ENCODE results near the gene SSX4B. TPM values are rescaled to one million over a fixed set of nuclear protein-coding genes. Genes with fewer than 3 reads are reported as not detected.
A peak's percentile ranks its signal among the peaks of the same experiment; 100 is the strongest.
"Not testable (repeated sequence)": the region's sequence is repeated elsewhere in the genome, so short reads cannot be mapped to it uniquely, and the experiment has no call there.

SSX4B gene
- total RNA-seq, 4 donors from 2014 or later, result not detected

DNA sequence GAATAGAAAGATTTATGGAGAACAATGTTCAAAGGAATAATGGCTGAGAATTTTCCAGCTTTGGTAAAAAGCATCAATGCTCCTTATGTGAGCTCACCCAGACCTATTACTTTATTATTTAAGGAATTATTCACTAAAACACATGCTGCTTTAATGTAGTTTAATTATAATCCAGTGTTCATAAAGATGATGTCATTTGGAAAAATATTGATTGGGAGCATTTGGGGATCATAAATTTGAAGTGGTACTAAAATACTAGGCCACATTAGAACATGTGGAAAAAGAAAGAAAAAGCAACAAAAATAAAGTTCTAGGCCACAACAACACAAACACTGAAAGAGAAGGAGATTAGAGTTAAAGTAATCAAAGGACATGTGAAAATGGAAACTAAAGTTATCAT, 38.3 kb upstream of the SSX4B start:
- no peak for TF ChIP-seq CTCF (IDR thresholded peaks at IDR 0.05)
- ATAC-seq (ENCODE audit: low FRiP score) (no peak), DNase-seq (ENCODE audit: low spot score) (no peak)

GRCh38 chrX:48447201-48447600, 35.4 kb upstream of the SSX4B start:
- DNase-seq (ENCODE audit: low spot score); ATAC-seq (ENCODE audit: low FRiP score): not testable (repeated sequence)

DNA sequence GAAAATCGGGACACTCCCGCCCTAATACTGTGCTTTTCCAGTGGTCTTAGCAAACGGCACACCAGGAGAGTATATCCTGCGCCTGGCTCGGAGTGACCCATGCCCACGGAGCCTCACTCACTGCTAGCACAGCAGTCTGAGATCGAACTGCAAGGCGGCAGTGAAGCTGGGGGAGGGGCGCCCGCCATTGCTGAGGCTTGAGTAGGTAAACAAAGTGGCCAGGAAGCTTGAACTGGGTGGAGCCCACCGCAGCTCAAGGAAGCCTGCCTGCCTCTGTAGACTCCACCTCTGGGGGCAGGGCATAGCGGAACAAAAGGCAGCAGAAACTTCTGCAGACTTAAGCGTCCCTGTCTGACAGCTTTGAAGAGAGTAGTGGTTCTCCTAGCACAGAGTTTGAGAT, 22.0 kb upstream of the SSX4B start:
- not testable (repeated sequence) for DNase-seq (ENCODE audit: low spot score); ATAC-seq (ENCODE audit: low FRiP score)

- ATAC-seq (ENCODE audit: low FRiP score), result not testable (repeated sequence)
These were observed 18.4 kb upstream of the SSX4B start for GRCh38 chrX:48430166-48430565.

DNA sequence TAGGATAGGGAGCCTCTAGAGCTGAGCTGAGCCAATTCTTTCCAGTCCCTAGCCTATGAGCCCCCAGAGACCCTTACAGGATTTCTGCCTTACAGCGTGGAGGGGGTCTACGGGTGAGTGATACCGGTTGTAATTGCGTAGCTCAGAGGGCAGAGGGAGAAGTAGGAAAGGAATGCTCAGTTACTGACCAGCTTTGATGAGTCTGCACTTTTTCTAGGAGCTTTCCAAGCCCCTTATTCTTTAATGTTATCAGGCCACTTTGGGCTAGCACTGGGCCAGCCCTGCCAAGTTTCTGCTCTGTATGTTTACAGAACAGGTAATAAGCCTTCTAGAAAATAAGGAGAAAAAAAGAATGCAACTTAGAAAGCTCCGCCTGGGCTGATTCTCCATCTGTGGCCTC, 17.8 kb upstream of the SSX4B start:
- ATAC-seq (ENCODE audit: low FRiP score), result not testable (repeated sequence)

More at GRCh38 chrX:48430166-48430565, 18.4 kb upstream of the SSX4B start:
- DNase-seq (ENCODE audit: low spot score), result not testable (repeated sequence)

GRCh38 chrX:48427027-48427716, 15.4 kb upstream of the SSX4B start:
- not testable (repeated sequence) for ATAC-seq (ENCODE audit: low FRiP score); DNase-seq (ENCODE audit: low spot score)

More for the DNA sequence above, 17.8 kb upstream of the SSX4B start:
- DNase-seq (ENCODE audit: low spot score), result not testable (repeated sequence)

DNA sequence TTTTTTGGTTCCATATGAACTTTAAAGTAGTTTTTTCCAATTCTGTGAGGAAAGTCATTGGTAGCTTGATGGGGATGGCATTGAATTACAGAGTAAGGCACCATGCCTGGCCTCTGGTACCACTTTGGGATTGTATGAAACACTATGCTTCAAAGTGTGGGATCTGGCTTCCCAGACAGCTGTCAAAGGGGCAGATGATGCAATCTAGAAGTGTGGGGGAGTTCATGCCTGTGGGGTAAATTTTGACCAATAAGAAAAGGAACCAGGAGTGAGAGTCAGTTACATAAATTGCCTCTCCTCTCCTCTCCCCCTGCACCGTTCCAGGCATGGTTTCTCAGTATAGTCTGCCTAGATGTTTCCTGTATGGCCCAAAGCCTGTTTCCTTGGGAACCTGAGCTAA, 13.9 kb downstream of the SSX4B start:
- DNase-seq (ENCODE audit: low spot score), result peak; percentile 0
- ATAC-seq (ENCODE audit: low FRiP score), result not testable (repeated sequence)

DNA sequence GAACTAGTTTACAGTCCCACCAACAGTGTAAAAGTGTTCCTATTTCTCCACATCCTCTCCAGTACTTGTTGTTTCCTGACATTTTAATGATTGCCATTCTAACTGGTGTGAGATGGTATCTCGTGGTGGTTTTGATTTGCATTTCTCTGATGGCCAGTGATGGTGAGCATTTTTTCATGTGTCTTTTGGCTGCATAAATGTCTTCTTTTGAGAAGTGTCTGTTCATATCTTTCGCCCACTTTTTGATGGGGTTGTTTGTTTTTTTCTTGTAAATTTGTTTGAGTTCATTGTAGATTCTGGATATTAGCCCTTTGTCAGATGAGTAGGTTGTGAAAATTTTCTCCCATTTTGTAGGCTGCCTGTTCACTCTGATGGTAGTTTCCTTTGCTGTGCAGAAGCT, 14.8 kb downstream of the SSX4B start:
- ATAC-seq (ENCODE audit: low FRiP score), result not testable (repeated sequence)

GRCh38 chrX:48383239-48383638, 28.5 kb downstream of the SSX4B start, which contains the start of gene SSX4:
Gene SSX4 (plus strand): TSS chrX:48383539. CDS start chrX:48384054, 515 bp downstream.
- DNase-seq (ENCODE audit: low spot score); ATAC-seq (ENCODE audit: low FRiP score): not testable (repeated sequence)

More for the DNA sequence above, 14.8 kb downstream of the SSX4B start:
- not testable (repeated sequence) for DNase-seq (ENCODE audit: low spot score)

DNA sequence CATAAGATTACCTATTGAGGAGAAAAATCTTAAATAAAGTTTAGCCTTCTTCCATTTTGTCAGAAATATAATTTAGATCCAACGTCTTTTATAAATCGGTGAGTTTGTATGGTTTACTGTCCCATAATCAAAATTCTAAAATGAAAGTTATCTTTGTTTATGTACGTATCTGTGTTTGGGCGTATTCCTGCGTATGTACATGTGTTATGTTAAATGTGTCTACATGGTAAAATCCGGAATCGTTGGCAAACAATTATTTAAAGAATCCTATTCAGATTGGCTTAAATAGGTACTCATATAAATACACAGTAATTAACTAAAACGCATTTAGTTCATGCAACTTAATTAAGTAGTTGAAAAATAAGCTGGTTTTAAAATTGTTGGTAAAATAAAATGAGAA, 41.4 kb downstream of the SSX4B start:
- not testable (repeated sequence) for ATAC-seq (ENCODE audit: low FRiP score); DNase-seq (ENCODE audit: low spot score)

- DNase-seq (ENCODE audit: low spot score); ATAC-seq (ENCODE audit: low FRiP score): not testable (repeated sequence)
These were observed 43.9 kb downstream of the SSX4B start for GRCh38 chrX:48367717-48368408.

DNA sequence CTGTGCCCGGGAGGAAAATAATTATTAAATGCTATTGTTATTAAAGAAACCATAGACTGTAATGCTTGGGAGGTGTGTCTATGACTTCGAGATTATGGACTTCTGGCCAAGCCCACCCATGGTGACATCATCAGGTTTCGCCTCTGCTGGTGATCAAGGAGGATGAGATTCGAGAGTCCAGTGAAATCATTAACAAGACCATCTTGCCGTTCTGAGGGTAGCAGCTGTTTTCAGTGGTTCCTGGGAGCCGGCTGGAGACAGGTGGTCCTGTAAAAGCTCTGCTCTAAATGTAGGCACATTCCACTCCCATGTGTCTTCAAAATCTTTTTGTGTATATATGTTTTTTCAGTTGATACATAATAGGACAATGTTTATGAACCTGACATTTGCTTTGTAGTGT, 52.5 kb downstream of the SSX4B start:
- not testable (repeated sequence) for ATAC-seq (ENCODE audit: low FRiP score); DNase-seq (ENCODE audit: low spot score)

DNA sequence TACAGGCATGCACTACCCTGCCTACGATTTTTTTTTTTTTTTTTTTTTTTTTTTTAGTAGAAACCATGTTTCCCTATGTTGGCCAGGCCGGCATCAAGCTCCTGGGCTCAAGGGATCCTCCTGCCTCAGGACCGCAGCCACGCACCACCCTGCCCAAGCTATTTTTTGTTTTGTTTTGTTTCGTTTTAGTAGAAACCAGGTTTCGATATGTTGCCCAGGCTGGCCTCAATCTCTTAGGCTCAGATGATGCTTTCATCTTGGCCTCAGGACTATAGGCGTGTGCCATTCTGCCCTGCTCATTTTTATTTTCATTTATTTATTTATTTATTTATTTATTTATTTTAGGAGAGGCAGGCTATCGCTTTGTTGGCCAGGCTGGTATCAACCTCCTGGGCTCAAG, 54.1 kb downstream of the SSX4B start:
- no peak for ATAC-seq (ENCODE audit: low FRiP score)
- DNase-seq (ENCODE audit: low spot score), result no peak
- TF ChIP-seq CTCF (IDR thresholded peaks at IDR 0.05), result no peak

DNA sequence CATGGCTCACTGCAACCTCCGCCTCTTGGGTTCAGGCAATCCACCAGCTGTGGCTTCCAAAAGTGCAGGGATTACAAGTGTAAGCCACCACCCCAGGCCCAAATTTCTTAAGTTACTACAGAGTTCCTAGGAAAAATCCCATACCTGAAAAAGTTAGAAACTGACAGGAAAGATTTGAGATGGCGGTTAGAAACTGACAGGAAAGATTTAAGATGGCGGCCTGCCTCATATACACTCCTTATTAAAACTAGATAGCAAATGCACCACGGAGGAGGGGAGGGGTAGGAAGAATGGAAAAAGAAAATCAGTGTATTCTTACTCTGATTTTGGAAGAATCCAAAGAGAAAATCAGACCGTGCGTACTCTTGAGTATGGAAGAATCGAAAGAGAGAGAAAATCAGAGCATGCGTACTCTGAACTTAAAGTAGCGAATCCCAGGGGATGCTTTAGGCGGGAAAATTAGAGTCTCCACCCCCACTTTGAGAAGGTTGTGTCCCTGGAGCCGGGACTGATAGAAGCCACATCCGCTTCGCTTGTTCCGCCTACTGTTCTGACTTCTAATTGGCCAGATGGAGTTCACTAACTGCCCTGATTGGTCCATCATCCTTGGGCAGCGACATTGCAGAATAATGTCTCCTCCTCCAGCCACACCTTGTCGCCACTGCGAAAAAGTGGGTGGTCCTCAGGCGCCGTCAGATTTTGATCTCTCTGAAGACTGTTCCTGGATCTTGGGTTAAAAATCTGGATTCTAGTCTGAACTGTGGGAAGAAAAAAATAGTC, 55.3 kb downstream of the SSX4B start, which contains the start of gene SSX3:
Gene SSX3 (minus strand): TSS at position 389 of the 780 bp plus-strand sequence. CDS start 1,454 bp downstream, outside the sequence.
- ATAC-seq (ENCODE audit: low FRiP score), result not testable (repeated sequence)

More for the DNA sequence above, 55.3 kb downstream of the SSX4B start, which contains the start of gene SSX3:
- not testable (repeated sequence) for DNase-seq (ENCODE audit: low spot score)
